ENCODE data around the gene MALRD1. TPM values are rescaled to one million over a fixed set of nuclear protein-coding genes. Genes with fewer than 3 reads are reported as not detected.

The MALRD1 gene
- total and polyA plus RNA-seq, 2 of the 8 experiments (the other 6 are each of a cell fraction or from before 2014, with no cell fraction given), result 0.32 to 0.35 TPM

DNA sequence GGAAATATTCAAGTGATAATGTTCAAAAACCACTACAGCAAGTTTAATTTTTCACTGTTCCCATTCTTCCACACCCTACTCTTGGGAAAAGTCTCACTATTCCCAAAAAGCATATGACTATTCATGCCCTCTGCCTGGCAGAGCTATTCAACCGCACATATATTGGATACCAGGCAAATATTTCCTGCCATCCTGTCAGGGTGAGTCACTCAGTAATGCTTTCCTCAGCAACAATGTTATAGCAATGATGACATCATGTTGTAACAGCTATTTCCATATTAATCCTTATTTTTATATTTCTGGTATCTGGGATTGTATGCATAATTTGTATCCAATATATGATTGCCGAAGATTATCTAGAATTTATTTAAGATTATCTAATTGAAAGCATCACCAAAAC, 653.6 kb downstream of the MALRD1 start:
- no peak overlapping the region for H3K9ac ChIP-seq (replicated peaks in 1 of 4; ENCODE audit: extremely low read depth in 1 of 4, low read depth in 3 of 4, low read length in 3 of 4)
- H3K27ac ChIP-seq (ENCODE audit: low read depth, low read length), result no peak overlapping the region
- no peak overlapping the region for H2BK15ac ChIP-seq (ENCODE audit: low read length)
- H3K27me3 ChIP-seq (replicated peaks in 1 of 4; ENCODE audit: control insufficient read depth in 3 of 4, extremely low read depth in 1 of 4, insufficient read depth in 3 of 4, low read length in 3 of 4), result no peaks in the 10 kb centered on the region
- H3K79me1 ChIP-seq (ENCODE audit: low read depth, low read length), result no peaks in the 10 kb centered on the region
- 91% methylated on average over 2 of the region's 2 CpGs; no CpG with 5 or more reads in 1 of the 2 experiments for WGBS, 2 experiments (ENCODE audit: extremely low coverage in 1 of 2, insufficient coverage in 1 of 2, insufficient read length in 1 of 2, insufficient replicate concordance in 2 of 2, low coverage in 1 of 2, low lambda C conversion rate in 2 of 2, missing lambda C conversion rate in 1 of 2)
- no peak overlapping the region for H3K14ac ChIP-seq (ENCODE audit: insufficient read length)
- CTCF ChIA-PET (ENCODE audit: partially characterized antibody), result interaction anchor here (1.6 kb wide), 1 partner anchor 11 kb away, joined by 5 read pairs; no protein-coding TSS in a partner anchor
- H3K18ac ChIP-seq (ENCODE audit: extremely low read depth, low read length), result no peak overlapping the region
- H2BK20ac ChIP-seq (ENCODE audit: low read length), result no peak overlapping the region
- H3K36me3 ChIP-seq (ENCODE audit: control insufficient read depth in 2 of 4, insufficient read depth in 4 of 4, low read length in 3 of 4), result no peaks in the 10 kb centered on the region
- no peaks in the 10 kb centered on the region for H3K9me3 ChIP-seq (ENCODE audit: insufficient read depth in 2 of 2, low read depth in 1 of 2, low read length in 1 of 2)
- H2AK5ac ChIP-seq (ENCODE audit: low read depth, low read length), result no peak overlapping the region
- H4K5ac ChIP-seq (ENCODE audit: insufficient read length, low read depth, low read length), result no peak overlapping the region
- H2BK5ac ChIP-seq (ENCODE audit: low read depth, low read length), result no peak overlapping the region
- H2AFZ ChIP-seq (ENCODE audit: low read length), result no peak overlapping the region
- no peak overlapping the region for H4K91ac ChIP-seq (replicated peaks; ENCODE audit: insufficient read length, low read length)
- no peak for DNase-seq (ENCODE audit: low read depth in 1 of 2, low spot score in 2 of 2)
- H3K23me2 ChIP-seq (ENCODE audit: low read depth, low read length), result no peaks in the 10 kb centered on the region; the same call in 1 of the 2 replicates
- no peak overlapping the region for H2BK120ac ChIP-seq (replicated peaks; ENCODE audit: low read depth, low read length)
- no peak overlapping the region for H3K4me3 ChIP-seq (ENCODE audit: extremely low read depth in 1 of 4, insufficient read depth in 2 of 4, low read depth in 3 of 4, low read length in 4 of 4)
- H2BK12ac ChIP-seq (ENCODE audit: low read depth, low read length), result no peak overlapping the region
- H3K23ac ChIP-seq (ENCODE audit: insufficient read length), result no peak overlapping the region
- no peaks in the 10 kb centered on the region for H4K20me1 ChIP-seq (replicated peaks in 1 of 2; ENCODE audit: control insufficient read depth in 1 of 2, insufficient read depth in 2 of 2, low read length in 2 of 2)
- H3K4me2 ChIP-seq (ENCODE audit: insufficient read depth in 1 of 2, low read depth in 2 of 2, low read length in 2 of 2), result no peak overlapping the region
- POLR2A ChIA-PET (ENCODE audit: partially characterized antibody), result no interaction called here
- H3K56ac ChIP-seq (replicated peaks; ENCODE audit: insufficient read length, low read depth, low read length), result no peak overlapping the region
- no peaks in the 10 kb centered on the region for H3K79me2 ChIP-seq (ENCODE audit: control insufficient read depth in 1 of 2, insufficient read depth in 2 of 2, low read length in 2 of 2)
- H4K8ac ChIP-seq (ENCODE audit: extremely low read depth, insufficient read depth, low read length), result no peak overlapping the region
- no peaks in the 10 kb centered on the region for H3K4me1 ChIP-seq (replicated peaks in 1 of 4; ENCODE audit: control insufficient read depth in 3 of 4, insufficient read depth in 4 of 4, low read length in 3 of 4)
- H3K4ac ChIP-seq (replicated peaks; ENCODE audit: insufficient read length, low read depth, low read length), result no peak overlapping the region
- FAIRE-seq, result no peak
- no peak for TF ChIP-seq RAD21 (IDR thresholded peaks at IDR 0.05 in 1 of 2, conservative IDR thresholded peaks at IDR 0.05 in 1 of 2; ENCODE audit: low read depth in 2 of 2, low read length in 2 of 2)
- TF ChIP-seq BCL11A (IDR thresholded peaks at IDR 0.05; ENCODE audit: low read depth in 2 of 2, low read length in 2 of 2), result no peak
- TF ChIP-seq, protein P1, sequence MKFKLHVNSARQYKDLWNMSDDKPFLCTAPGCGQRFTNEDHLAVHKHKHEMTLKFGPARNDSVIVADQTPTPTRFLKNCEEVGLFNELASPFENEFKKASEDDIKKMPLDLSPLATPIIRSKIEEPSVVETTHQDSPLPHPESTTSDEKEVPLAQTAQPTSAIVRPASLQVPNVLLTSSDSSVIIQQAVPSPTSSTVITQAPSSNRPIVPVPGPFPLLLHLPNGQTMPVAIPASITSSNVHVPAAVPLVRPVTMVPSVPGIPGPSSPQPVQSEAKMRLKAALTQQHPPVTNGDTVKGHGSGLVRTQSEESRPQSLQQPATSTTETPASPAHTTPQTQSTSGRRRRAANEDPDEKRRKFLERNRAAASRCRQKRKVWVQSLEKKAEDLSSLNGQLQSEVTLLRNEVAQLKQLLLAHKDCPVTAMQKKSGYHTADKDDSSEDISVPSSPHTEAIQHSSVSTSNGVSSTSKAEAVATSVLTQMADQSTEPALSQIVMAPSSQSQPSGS (IDR thresholded peaks at IDR 0.05; ENCODE audit: low read length), result no peak
- TF ChIP-seq SIRT6 (IDR thresholded peaks at IDR 0.05; ENCODE audit: low read length), result no peak
- TF ChIP-seq HDAC6 (IDR thresholded peaks at IDR 0.05; ENCODE audit: low read depth, low read length), result no peak
- no peak for TF ChIP-seq CREB1 (IDR thresholded peaks at IDR 0.05)
- no peak for TF ChIP-seq YY1 (IDR thresholded peaks at IDR 0.05; ENCODE audit: low read depth, low read length)
- no peak for TF ChIP-seq CBX5 (IDR thresholded peaks at IDR 0.05; ENCODE audit: low read depth, low read length)
- no peak for TF ChIP-seq RNF2 (IDR thresholded peaks at IDR 0.05; ENCODE audit: borderline replicate concordance, low read depth, low read length, missing control alignments, poor library complexity, severe bottlenecking)
- TF ChIP-seq, protein P2, sequence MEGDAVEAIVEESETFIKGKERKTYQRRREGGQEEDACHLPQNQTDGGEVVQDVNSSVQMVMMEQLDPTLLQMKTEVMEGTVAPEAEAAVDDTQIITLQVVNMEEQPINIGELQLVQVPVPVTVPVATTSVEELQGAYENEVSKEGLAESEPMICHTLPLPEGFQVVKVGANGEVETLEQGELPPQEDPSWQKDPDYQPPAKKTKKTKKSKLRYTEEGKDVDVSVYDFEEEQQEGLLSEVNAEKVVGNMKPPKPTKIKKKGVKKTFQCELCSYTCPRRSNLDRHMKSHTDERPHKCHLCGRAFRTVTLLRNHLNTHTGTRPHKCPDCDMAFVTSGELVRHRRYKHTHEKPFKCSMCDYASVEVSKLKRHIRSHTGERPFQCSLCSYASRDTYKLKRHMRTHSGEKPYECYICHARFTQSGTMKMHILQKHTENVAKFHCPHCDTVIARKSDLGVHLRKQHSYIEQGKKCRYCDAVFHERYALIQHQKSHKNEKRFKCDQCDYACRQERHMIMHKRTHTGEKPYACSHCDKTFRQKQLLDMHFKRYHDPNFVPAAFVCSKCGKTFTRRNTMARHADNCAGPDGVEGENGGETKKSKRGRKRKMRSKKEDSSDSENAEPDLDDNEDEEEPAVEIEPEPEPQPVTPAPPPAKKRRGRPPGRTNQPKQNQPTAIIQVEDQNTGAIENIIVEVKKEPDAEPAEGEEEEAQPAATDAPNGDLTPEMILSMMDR (IDR thresholded peaks at IDR 0.05; ENCODE audit: control extremely low read depth in 1 of 3, insufficient read depth in 1 of 3, low read depth in 1 of 3, low read length in 3 of 3), result no peak
